Activated naive CD4-positive, alpha-beta T cell (primary cell): Measurements from ENCODE around the gene CTAGE9.
"Not testable (repeated sequence)": the region's sequence is repeated elsewhere in the genome, so short reads cannot be mapped to it uniquely, and the experiment has no call there.

Experiments used
- DNase-seq, 4 experiments: peaks; one replicate each; lab custom pipeline; 2025; lab: John Stamatoyannopoulos, UW

Gene CTAGE9

GRCh38 chr6:131728296-131728939 is 17.6 kb upstream of the CTAGE9 start:
- DNase-seq: no peak

DNA sequence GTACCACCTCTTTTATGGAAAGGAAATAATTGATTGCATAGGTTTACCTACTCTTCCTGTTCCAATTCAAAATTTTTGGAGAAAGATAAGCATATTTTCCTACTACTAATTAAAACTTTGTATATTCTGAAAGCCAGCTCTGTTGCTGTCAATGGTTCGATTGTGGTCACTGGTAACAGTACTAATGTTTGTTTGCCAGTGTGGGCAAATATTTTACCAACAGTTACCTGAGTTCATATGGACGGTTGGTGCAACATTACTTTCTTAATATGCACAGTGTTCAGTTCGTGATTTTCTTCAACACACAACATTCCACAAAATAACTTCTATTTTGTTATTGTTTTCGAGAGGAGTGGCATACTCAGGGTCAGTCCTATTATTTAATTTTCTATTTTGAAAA is 17.1 kb upstream of the CTAGE9 start:
- no peak for DNase-seq

- DNase-seq: no peak
Observed at GRCh38 chr6:131727467-131727866, 16.6 kb upstream of the CTAGE9 start.

GRCh38 chr6:131724114-131724513 is 13.3 kb upstream of the CTAGE9 start:
- DNase-seq: no peak

GRCh38 chr6:131721161-131721560 is 10.3 kb upstream of the CTAGE9 start:
- DNase-seq: no peak

- DNase-seq: no peak
Observed at GRCh38 chr6:131717836-131718542, 7.2 kb upstream of the CTAGE9 start.

DNA sequence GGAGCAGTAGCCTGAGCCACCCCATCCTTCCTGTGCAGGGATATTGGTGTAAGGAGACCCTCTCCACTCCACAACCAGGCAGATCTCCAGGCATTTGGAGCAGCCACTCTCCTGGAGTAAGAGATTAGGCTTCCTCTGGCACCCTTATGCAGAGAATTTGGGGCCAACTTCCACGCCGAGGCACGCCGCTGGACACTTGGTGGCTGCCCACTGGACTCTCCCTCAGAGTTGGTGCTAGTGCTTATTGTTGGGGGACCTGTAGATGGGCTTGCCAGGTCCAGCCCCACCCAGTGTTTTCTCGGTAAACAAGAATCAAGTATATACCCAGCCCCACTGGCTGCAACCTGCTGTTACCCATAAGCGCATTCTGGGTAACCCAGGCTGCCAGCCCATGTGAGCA is 4.8 kb upstream of the CTAGE9 start:
- not testable (repeated sequence) for DNase-seq

- not testable (repeated sequence) for DNase-seq
Observed at GRCh38 chr6:131703905-131704304, 6.9 kb downstream of the CTAGE9 start.

DNA sequence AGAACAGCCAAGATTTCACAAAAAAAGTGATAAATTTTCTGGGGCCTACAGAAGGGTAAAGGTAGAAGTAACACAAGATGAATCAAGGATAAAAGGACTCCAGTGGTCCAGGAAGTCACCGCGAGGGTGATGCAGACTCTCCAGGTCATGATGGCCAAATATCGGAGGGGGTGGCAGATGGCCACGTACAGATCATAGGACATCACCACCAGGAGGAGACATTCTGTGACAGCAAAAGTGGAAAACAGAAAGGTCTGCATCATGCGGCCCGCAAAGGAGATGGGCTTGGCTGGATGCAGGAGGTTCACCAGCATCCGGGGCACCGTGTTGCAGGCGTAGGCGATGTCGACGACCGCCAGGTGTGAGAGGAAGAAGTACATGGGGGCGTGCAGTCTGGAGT is 10.0 kb downstream of the CTAGE9 start:
- not testable (repeated sequence) for DNase-seq

- DNase-seq: no peak
Observed at GRCh38 chr6:131696956-131697355, 13.9 kb downstream of the CTAGE9 start.

GRCh38 chr6:131694832-131695426 is 15.9 kb downstream of the CTAGE9 start:
- no peak for DNase-seq

GRCh38 chr6:131693384-131693783 is 17.4 kb downstream of the CTAGE9 start:
- no peak for DNase-seq

DNA sequence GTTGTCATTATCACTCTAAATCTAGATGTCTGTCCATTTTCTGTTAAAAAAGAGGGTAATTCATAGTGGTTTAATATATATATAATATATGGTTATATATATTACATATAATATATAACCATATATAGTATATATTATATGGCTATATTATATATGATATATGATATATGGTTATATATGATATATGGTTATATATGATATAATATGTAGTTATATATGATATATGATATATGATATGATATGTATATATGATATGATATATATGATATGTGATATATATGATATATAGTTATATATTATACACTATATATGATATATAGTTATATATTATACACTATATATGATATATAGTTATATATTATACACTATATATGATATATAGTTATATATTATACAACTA is 18.2 kb downstream of the CTAGE9 start:
- no peak for DNase-seq

- no peak for DNase-seq
Observed at GRCh38 chr6:131692031-131692430, 18.8 kb downstream of the CTAGE9 start.

DNA sequence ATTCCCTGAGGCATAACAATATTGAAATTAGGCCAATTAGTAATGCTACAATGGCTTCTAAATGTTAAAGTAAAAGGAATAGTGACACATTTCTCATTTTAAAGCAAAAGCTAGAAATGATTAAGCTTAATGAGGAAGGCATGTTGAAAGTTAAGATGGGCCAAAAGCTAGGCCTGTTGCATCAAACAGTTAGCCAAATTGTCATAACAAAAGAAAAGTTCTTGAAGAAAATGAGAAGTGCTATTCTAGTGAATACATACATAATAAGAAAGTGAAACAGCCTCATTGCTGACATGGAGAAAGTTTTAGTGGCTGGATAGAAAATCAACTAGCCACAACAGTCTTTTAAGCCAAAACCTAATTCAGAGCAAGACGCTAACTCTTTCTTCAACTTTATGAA is 22.5 kb downstream of the CTAGE9 start:
- DNase-seq: no peak

GRCh38 chr6:131687022-131687421 is 23.8 kb downstream of the CTAGE9 start:
- no peak for DNase-seq

DNA sequence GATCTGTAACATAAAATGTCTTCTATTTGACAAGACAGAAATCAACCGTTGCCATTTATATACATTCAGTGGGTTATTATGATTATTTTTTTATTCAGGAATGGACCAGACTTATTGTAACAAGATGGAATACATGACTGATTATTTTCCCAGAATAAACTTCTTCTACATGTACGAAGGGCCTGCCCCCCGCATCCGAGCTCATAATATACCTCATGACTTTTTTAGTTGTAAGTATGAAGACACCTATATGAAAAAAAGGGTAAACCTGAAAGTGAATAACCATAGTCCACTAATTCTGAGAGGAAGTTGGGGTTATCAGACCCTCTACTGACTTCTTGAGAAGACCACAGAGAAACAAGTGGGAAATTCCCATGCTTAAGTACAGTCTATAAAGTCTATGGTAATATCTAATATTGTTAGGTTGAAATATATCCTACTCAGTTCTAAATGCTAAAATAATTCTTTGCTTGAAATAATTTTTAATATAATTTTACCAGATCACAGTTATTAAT is 25.5 kb downstream of the CTAGE9 start:
- DNase-seq: no peak

DNA sequence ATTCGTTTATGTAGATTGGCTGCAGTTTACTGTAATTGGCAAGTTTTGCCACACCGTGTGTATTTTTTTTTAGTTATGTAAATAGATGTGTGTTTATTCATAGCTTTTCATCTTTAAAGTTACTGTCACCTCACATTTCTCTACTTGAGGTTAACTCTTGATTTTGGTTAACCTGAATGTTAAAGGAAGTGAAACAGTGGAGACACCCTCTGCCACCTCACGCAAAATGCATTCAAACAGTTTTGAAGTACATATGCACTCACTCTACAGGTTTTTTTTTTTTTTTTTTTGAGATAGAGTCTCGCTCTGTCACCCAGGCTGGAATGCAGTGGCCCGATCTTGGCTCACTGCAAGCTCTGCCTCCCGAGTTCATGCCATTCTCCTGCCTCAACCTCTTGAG is 27.3 kb downstream of the CTAGE9 start:
- DNase-seq: no peak

GRCh38 chr6:131682442-131682841 is 28.4 kb downstream of the CTAGE9 start:
- DNase-seq: no peak

- DNase-seq: no peak
Observed at GRCh38 chr6:131681585-131681984, 29.2 kb downstream of the CTAGE9 start.

DNA sequence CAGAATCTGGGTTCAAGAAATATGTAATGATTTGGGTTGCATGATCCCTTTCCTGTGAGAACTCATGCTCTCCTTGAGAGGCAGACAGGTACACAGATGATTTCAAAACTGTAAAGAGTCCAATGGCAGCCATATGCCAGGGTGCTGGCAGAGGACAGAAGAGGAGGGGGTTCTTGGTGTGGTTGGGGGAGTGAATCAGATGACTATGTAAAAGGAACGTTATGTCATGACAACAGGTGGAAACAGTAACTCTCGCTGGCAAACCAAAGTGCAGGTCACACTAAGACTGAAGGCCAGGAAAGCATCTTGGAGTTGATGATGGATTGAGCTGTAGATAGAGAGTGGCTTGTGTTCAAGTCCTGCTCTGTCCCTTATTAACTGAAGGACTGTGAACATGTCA is 29.9 kb downstream of the CTAGE9 start:
- no peak for DNase-seq

DNA sequence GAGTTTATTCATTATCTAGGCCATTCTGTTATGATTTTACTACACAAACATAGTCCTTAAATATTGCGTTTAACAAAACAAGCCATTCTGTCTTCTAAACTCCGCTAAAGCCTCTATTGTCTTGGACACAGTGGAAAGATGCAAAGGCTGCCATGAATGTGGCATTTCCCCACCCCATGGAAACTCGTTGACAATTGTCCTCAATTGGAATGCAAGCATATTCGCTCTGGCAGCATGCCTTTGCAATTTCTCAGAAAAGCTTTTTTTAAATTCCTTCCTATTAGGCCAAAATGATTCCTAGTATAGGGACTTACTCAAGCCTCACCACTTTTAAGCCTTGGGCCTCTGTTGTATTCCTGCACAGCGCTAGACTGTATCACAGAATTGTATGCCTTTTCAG is 32.4 kb downstream of the CTAGE9 start:
- DNase-seq: no peak

- no peak for DNase-seq
Observed at GRCh38 chr6:131673184-131673583, 37.6 kb downstream of the CTAGE9 start.
